ENCODE results near the gene KDM4B. TPM values are rescaled to one million over a fixed set of nuclear protein-coding genes. Genes with fewer than 3 reads are reported as not detected.
A peak's percentile ranks its signal among the peaks of the same experiment; 100 is the strongest.

KDM4B gene
- total RNA-seq, 1 donor from 2014 or later, result 34.1 TPM

- H3K4me1 ChIP-seq, result peaks cover 62% of the 10 kb centered on the region
- H3K27ac ChIP-seq (replicated peaks), result no peak overlapping the region
- no peak for TF ChIP-seq CTCF (IDR thresholded peaks at IDR 0.05; ENCODE audit: borderline replicate concordance)
- no peak for DNase-seq
- peaks cover 31% of the 10 kb centered on the region for H3K36me3 ChIP-seq
- intact Hi-C loops (cut with micrococcal nuclease), result no loop called here
- H3K27me3 ChIP-seq (ENCODE audit: low read depth), result no peaks in the 10 kb centered on the region
- no peak overlapping the region for H3K4me3 ChIP-seq
- H3K9me3 ChIP-seq (replicated peaks), result no peaks in the 10 kb centered on the region
These were observed 83.6 kb downstream of the KDM4B start for GRCh38 chr19:5052515-5052914.

GRCh38 chr19:5052945-5053485 lies 84.1 kb downstream of the KDM4B start:
- no peak for TF ChIP-seq CTCF (IDR thresholded peaks at IDR 0.05; ENCODE audit: borderline replicate concordance)
- no peak for DNase-seq
- Histone ChIP-seq H3K27ac (replicated peaks) (peak overlapping the region; percentile 7), H3K4me3 (no peak overlapping the region), H3K4me1 (peaks cover 57% of the 10 kb centered on the region), H3K36me3 (peaks cover 31% of the 10 kb centered on the region), H3K9me3 (replicated peaks) (no peaks in the 10 kb centered on the region), H3K27me3 (ENCODE audit: low read depth) (no peaks in the 10 kb centered on the region)
- intact Hi-C loops (cut with micrococcal nuclease), result no loop called here

- peaks cover 30% of the 10 kb centered on the region for H3K36me3 ChIP-seq
- no peak for TF ChIP-seq CTCF (IDR thresholded peaks at IDR 0.05; ENCODE audit: borderline replicate concordance)
- peaks cover 55% of the 10 kb centered on the region for H3K4me1 ChIP-seq
- H3K27me3 ChIP-seq (ENCODE audit: low read depth), result no peaks in the 10 kb centered on the region
- no peak overlapping the region for H3K4me3 ChIP-seq
- peak overlapping the region; percentile 7 for H3K27ac ChIP-seq (replicated peaks)
- H3K9me3 ChIP-seq (replicated peaks), result no peaks in the 10 kb centered on the region
- intact Hi-C loops (cut with micrococcal nuclease), result no loop called here
- no peak for DNase-seq
These were observed 84.7 kb downstream of the KDM4B start for GRCh38 chr19:5053661-5054060.

GRCh38 chr19:5054551-5055456 lies 85.9 kb downstream of the KDM4B start:
- H3K27ac ChIP-seq (replicated peaks), result peak overlapping the region; percentile 68
- no peaks in the 10 kb centered on the region for H3K9me3 ChIP-seq (replicated peaks)
- peaks cover 51% of the 10 kb centered on the region for H3K4me1 ChIP-seq
- TF ChIP-seq CTCF (IDR thresholded peaks at IDR 0.05; ENCODE audit: borderline replicate concordance), result no peak
- no peak overlapping the region for H3K4me3 ChIP-seq
- intact Hi-C loops (cut with micrococcal nuclease), result no loop called here
- peak; percentile 40 for DNase-seq
- no peaks in the 10 kb centered on the region for H3K27me3 ChIP-seq (ENCODE audit: low read depth)
- peaks cover 37% of the 10 kb centered on the region for H3K36me3 ChIP-seq

GRCh38 chr19:5055457-5055776 lies 86.5 kb downstream of the KDM4B start:
- no peak for TF ChIP-seq CTCF (IDR thresholded peaks at IDR 0.05; ENCODE audit: borderline replicate concordance)
- DNase-seq, result no peak
- intact Hi-C loops (cut with micrococcal nuclease), result no loop called here
- Histone ChIP-seq H3K9me3 (replicated peaks) (no peaks in the 10 kb centered on the region), H3K4me3 (no peak overlapping the region), H3K27me3 (ENCODE audit: low read depth) (no peaks in the 10 kb centered on the region), H3K27ac (replicated peaks) (peak overlapping the region; percentile 68), H3K4me1 (peaks cover 45% of the 10 kb centered on the region), H3K36me3 (peaks cover 35% of the 10 kb centered on the region)

All from left ventricle myocardium inferior (tissue), 1 donor.